Measurements from ENCODE around the gene GYPC. TPM values are rescaled to one million over a fixed set of nuclear protein-coding genes. Genes with fewer than 3 reads are reported as not detected.

The GYPC gene
- total RNA-seq, 4 donors from 2014 or later: 91.5 to 146 (median 126) TPM

GRCh38 chr2:126658905-126659561 is 3.1 kb downstream of the GYPC start:
- TF ChIP-seq CTCF (IDR thresholded peaks at IDR 0.05; ENCODE audit: low read depth): no peak

DNA sequence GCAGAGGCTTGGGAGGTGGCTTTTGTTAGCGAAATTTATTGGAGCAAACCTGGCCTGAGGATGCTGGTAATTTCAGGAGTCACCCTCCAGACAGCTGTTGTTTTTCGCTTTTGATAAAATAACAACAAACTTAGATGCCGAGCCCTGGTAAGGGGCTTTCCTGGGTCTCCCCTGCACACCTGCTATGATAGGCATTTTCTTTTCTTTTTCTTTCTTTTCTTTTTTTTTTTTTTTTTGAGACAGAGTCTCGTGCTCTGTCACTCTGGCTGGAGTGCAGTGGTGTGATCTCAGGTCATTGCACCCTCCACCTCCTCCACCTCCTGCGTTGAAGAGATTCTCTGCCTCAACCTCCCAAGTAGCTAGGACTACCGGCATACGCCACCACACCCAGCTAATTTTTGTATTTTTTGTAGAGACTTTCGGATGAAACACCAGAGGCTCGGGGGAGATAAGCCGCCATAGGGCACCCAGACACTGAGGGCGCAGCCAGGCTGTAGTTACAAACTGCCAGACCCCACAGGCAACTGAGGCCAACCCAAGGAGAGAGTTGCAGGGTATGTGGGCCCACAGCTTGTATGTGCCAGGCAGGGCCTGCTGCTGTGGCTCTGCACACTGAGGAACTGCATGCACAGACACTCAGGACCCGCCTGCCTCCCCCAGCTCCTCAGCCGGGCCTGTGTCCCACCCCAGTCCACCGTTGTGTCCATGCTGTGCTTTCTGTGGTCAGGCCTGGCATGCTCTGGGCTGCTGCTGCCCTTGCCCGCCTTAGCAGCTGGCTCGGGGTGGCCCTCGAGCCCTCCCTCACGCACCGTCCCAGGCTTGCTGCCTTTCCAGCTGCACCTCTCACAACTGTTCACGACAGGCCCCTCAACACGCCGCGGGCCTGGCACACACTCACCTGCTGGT is 3.9 kb downstream of the GYPC start:
- TF ChIP-seq CTCF (IDR thresholded peaks at IDR 0.05; ENCODE audit: low read depth): no peak

DNA sequence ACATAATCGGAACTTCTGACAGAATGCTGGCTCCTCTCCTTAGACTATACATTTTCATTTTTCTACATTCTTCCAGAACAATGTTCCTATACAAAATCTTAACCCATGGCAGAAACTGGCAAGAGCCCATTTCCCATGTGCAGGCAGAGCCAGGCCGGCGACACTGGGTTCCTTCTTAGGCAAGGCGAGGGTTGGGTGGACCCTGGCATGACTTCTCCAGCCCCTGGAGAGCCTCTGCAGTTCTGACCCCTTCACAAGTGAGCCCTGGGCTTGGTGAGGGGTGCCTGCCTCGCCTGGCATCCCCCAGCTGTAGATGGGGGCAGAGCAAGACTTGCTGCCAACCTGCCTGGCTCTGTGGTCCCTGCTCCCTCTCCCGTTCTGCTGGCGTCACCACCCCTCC is 5.0 kb downstream of the GYPC start:
- no peak for TF ChIP-seq CTCF (IDR thresholded peaks at IDR 0.05; ENCODE audit: low read depth)

DNA sequence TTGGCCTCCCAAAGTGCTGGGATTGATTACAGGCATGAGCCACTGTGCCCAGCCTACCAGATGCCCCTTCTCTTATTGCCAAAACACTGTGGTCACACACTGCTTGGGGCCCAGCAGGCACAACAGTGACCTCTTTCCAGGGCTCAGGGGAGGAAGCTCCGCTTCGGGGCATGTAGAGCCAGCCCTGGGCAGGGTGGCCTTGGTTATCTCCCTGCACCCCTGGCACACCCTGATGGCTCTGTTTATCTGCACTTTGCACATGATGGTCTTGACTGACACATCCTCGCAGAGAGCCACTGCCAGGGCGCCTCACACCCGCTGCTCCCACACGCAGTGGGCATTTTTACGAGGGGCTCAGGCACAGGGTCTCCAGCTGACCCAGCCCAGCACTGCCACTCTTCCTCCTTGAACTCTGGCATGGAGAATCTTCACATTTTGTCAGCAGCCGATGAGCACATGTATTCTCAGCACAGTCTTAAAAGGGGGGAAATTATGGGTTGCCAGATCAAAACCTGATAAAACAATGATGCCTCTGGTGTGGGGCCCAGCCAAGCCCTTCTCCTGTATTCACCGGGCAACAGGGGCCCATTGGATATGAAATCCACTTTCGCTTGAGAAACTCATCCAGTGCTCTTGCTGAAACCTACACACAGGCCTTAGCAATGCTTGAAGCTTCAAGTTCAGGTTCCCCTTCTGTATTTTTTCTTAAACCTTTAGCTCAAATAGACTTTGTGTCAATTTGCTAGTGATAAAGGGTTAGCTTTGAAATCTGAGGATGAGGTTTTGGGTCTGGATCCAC is 5.9 kb downstream of the GYPC start:
- TF ChIP-seq CTCF (IDR thresholded peaks at IDR 0.05; ENCODE audit: low read depth): no peak

GRCh38 chr2:126662621-126663020 is 6.7 kb downstream of the GYPC start:
- no peak for TF ChIP-seq CTCF (IDR thresholded peaks at IDR 0.05; ENCODE audit: low read depth)

- no peak for TF ChIP-seq CTCF (IDR thresholded peaks at IDR 0.05; ENCODE audit: low read depth)
These were observed 7.4 kb downstream of the GYPC start for GRCh38 chr2:126663184-126663963.
